ENCODE data around the gene ARHGAP33. TPM values are rescaled to one million over a fixed set of nuclear protein-coding genes. Genes with fewer than 3 reads are reported as not detected.

ARHGAP33 gene
- polyA plus RNA-seq, 1 of the 3 experiments (the other 2 are of a cell fraction): 7.8 TPM

DNA sequence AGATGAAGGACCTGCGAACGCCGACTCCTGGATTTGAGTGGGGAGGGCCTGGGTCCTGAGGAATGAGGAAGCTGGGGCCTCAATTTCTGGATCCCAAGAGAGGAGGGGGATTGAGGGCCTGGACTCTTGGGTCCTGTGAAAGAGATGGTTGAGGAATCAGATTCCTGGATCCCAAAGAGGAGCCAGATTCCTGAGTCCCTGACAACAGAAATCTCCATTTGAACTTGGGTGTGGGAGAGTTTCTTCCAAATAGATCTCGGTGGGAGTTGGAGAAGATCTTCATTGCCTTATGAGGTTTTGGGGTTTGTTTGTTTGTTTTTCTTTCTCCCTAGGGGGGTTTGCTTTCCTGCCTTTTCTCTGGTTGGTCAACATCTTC is 29.3 kb upstream of the ARHGAP33 start:
- Histone ChIP-seq H4K20me1 (ENCODE audit: insufficient read depth) (no peaks in the 10 kb centered on the region), H3K9ac (peak overlapping the region; percentile 85), H3K4me3 (ENCODE audit: low read depth in 2 of 2, low read length in 1 of 2) (peak overlapping the region; percentile 83 to 95), H3F3A (replicated peaks; ENCODE audit: insufficient read depth) (peaks cover 14% of the 10 kb centered on the region), H3K4me1 (ENCODE audit: control insufficient read depth in 1 of 2, insufficient read depth in 2 of 2, low read depth in 1 of 2, low read length in 1 of 2) (peaks cover 13 to 24% of the 10 kb centered on the region in 2 experiments; a peak in 3 of 4 replicates), H3K79me2 (ENCODE audit: insufficient read depth) (peaks cover 47% of the 10 kb centered on the region), H3K36me3 (replicated peaks in 1 of 2; ENCODE audit: control insufficient read depth in 1 of 2, insufficient read depth in 2 of 2, low read length in 1 of 2) (peaks cover 3 to 12% of the 10 kb centered on the region in 2 experiments), H3K9me2 (no peaks in the 10 kb centered on the region), H3K4me2 (peak overlapping the region; percentile 90), H3K9me3 (no peaks in the 10 kb centered on the region), H3K27me3 (ENCODE audit: insufficient read depth) (no peaks in the 10 kb centered on the region), H2AFZ (ENCODE audit: low read depth) (peak overlapping the region; percentile 71; the same call in 1 of the 2 replicates), H3K27ac (ENCODE audit: low read depth in 2 of 2, low read length in 1 of 2) (peak overlapping the region; percentile 69 to 98; a peak in 2 of 4 replicates)
- 13% methylated on average over 4 of the region's 4 CpGs for WGBS (ENCODE audit: low lambda C conversion rate)
- no peak for TF ChIP-seq TCF12 (IDR thresholded peaks at IDR 0.05)
- TF ChIP-seq GATA2 (CRISPR knock-in tag; IDR thresholded peaks at IDR 0.05): no peak
- TF ChIP-seq SMC3 (IDR thresholded peaks at IDR 0.05; ENCODE audit: low read depth, low read length): no peak
- TF ChIP-seq TAF1 (IDR thresholded peaks at IDR 0.05; ENCODE audit: borderline replicate concordance, low read depth, low read length): no peak
- ChIA-PET POLR2A (interaction anchor here (0.8 to 1.0 kb wide), 2 partner anchors 19 to 185 kb away, joined by 3 read pairs; no protein-coding TSS in a partner anchor), CTCF (interaction anchor here (1.2 to 1.9 kb wide), 2 partner anchors 11 to 53 kb away, joined by 4 to 5 read pairs; partner anchors contain the start of gene HSPB6)
- no peak for DNase-seq

- Histone ChIP-seq H3K36me3 (replicated peaks in 1 of 2; ENCODE audit: control insufficient read depth in 1 of 2, insufficient read depth in 2 of 2, low read length in 1 of 2) (peaks cover 6 to 12% of the 10 kb centered on the region in 2 experiments), H3K4me3 (ENCODE audit: low read depth in 2 of 2, low read length in 1 of 2) (peak overlapping the region; percentile 83 to 95), H3K79me2 (ENCODE audit: insufficient read depth) (peaks cover 51% of the 10 kb centered on the region), H3K9ac (peak overlapping the region; percentile 85), H3K9me3 (no peaks in the 10 kb centered on the region), H3K4me2 (peak overlapping the region; percentile 90), H3F3A (replicated peaks; ENCODE audit: insufficient read depth) (peaks cover 14% of the 10 kb centered on the region), H4K20me1 (ENCODE audit: insufficient read depth) (no peaks in the 10 kb centered on the region), H3K27ac (ENCODE audit: low read depth in 2 of 2, low read length in 1 of 2) (no peak overlapping the region), H3K9me2 (no peaks in the 10 kb centered on the region), H2AFZ (ENCODE audit: low read depth) (no peak overlapping the region), H3K27me3 (ENCODE audit: insufficient read depth) (no peaks in the 10 kb centered on the region), H3K4me1 (ENCODE audit: control insufficient read depth in 1 of 2, insufficient read depth in 2 of 2, low read depth in 1 of 2, low read length in 1 of 2) (peaks cover 13 to 24% of the 10 kb centered on the region in 2 experiments; a peak in 3 of 4 replicates)
- TF ChIP-seq, protein P1, sequence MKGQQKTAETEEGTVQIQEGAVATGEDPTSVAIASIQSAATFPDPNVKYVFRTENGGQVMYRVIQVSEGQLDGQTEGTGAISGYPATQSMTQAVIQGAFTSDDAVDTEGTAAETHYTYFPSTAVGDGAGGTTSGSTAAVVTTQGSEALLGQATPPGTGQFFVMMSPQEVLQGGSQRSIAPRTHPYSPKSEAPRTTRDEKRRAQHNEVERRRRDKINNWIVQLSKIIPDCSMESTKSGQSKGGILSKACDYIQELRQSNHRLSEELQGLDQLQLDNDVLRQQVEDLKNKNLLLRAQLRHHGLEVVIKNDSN (IDR thresholded peaks at IDR 0.05; ENCODE audit: borderline replicate concordance, low read depth): no peak
- TF ChIP-seq CHD2 (IDR thresholded peaks at IDR 0.05; ENCODE audit: low read length, partially characterized antibody) (no peak), GABPA (IDR thresholded peaks at IDR 0.05; ENCODE audit: low read depth) (no peak), MAX (IDR thresholded peaks at IDR 0.05; ENCODE audit: low read depth) (no peak)
- no peak for DNase-seq
- ChIA-PET CTCF (no interaction called here), POLR2A (no interaction called here)
- 73% methylated on average over 5 of the region's 5 CpGs for WGBS (ENCODE audit: low lambda C conversion rate)
These were observed 28.8 kb upstream of the ARHGAP33 start for GRCh38 chr19:35746531-35746930.
